Measurements from ENCODE around the gene CELSR1.
A peak's percentile ranks its signal among the peaks of the same experiment; 100 is the strongest.

CELSR1 gene

GRCh38 chr22:46579751-46580449 is 42.5 kb upstream of the CELSR1 start:
- TF ChIP-seq POLR2A (IDR thresholded peaks at IDR 0.05; ENCODE audit: low read length), result peak; percentile 54
- TF ChIP-seq GATA1 (IDR thresholded peaks at IDR 0.05; ENCODE audit: low read depth, low read length), result no peak
- DNase-seq, result no peak

GRCh38 chr22:46578824-46579561 is 41.6 kb upstream of the CELSR1 start:
- TF ChIP-seq GATA1 (IDR thresholded peaks at IDR 0.05; ENCODE audit: low read depth, low read length) (no peak), POLR2A (IDR thresholded peaks at IDR 0.05; ENCODE audit: low read length) (no peak)
- DNase-seq, result no peak

GRCh38 chr22:46578251-46578823 is 40.9 kb upstream of the CELSR1 start:
- TF ChIP-seq GATA1 (IDR thresholded peaks at IDR 0.05; ENCODE audit: low read depth, low read length) (no peak), POLR2A (IDR thresholded peaks at IDR 0.05; ENCODE audit: low read length) (peak; percentile 29)
- DNase-seq, result no peak

GRCh38 chr22:46577368-46578249 is 40.2 kb upstream of the CELSR1 start:
- no peak for DNase-seq
- TF ChIP-seq POLR2A (IDR thresholded peaks at IDR 0.05; ENCODE audit: low read length) (peak; percentile 53), GATA1 (IDR thresholded peaks at IDR 0.05; ENCODE audit: low read depth, low read length) (no peak)

- peak; percentile 54 to 57 for DNase-seq
- TF ChIP-seq GATA1 (IDR thresholded peaks at IDR 0.05; ENCODE audit: low read depth, low read length) (no peak), POLR2A (IDR thresholded peaks at IDR 0.05; ENCODE audit: low read length) (no peak)
Measured at GRCh38 chr22:46576556-46577367, 39.3 kb upstream of the CELSR1 start.

- TF ChIP-seq POLR2A (IDR thresholded peaks at IDR 0.05; ENCODE audit: low read length), result no peak
- no peak for TF ChIP-seq GATA1 (IDR thresholded peaks at IDR 0.05; ENCODE audit: low read depth, low read length)
- no peak for DNase-seq
Measured at GRCh38 chr22:46575911-46576555, 38.6 kb upstream of the CELSR1 start.

GRCh38 chr22:46574993-46575910 is 37.8 kb upstream of the CELSR1 start:
- DNase-seq, result no peak
- TF ChIP-seq GATA1 (IDR thresholded peaks at IDR 0.05; ENCODE audit: low read depth, low read length) (no peak), POLR2A (IDR thresholded peaks at IDR 0.05; ENCODE audit: low read length) (no peak)

GRCh38 chr22:46574438-46574992 is 37.1 kb upstream of the CELSR1 start:
- TF ChIP-seq GATA1 (IDR thresholded peaks at IDR 0.05; ENCODE audit: low read depth, low read length) (no peak), POLR2A (IDR thresholded peaks at IDR 0.05; ENCODE audit: low read length) (no peak)
- no peak for DNase-seq

- TF ChIP-seq POLR2A (IDR thresholded peaks at IDR 0.05; ENCODE audit: low read length), result no peak
- TF ChIP-seq GATA1 (IDR thresholded peaks at IDR 0.05; ENCODE audit: low read depth, low read length), result no peak
Measured at GRCh38 chr22:46573781-46574437, 36.5 kb upstream of the CELSR1 start.

GRCh38 chr22:46572911-46573780 is 35.7 kb upstream of the CELSR1 start:
- TF ChIP-seq GATA1 (IDR thresholded peaks at IDR 0.05; ENCODE audit: low read depth, low read length) (no peak), POLR2A (IDR thresholded peaks at IDR 0.05; ENCODE audit: low read length) (no peak)
- DNase-seq, result no peak

More at GRCh38 chr22:46573781-46574437, 36.5 kb upstream of the CELSR1 start:
- no peak for DNase-seq

Data from erythroblast (primary cell).